ENCODE data around the gene ACTL8.

ACTL8 gene

DNA sequence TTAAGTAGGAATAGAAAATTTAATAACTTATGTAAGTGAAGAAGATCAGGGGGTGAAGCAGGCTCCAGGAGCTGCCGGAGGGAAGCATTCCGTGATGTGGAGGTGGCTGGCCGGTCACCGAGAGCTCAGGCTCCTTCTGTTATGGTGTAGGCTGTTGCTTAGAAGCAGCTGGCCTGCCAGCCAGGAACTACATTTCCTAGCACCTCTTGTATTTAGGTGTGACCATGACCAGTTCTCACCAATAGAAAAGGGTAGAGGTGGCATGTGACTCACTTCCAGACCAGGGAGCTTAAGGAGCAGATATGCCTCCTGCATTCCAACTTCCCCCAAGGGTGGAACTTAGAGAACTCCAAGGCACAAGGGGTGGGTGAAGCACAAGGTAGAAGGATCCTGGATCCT lies 120.7 kb downstream of the ACTL8 start:
- DNase-seq (ENCODE audit: low spot score), result no peak
